A673 (cell line): ENCODE results near the gene KCNA2. TPM values are rescaled to one million over a fixed set of nuclear protein-coding genes. Genes with fewer than 3 reads are reported as not detected.

Source experiments
- BruUV-seq: library from RNA; stranded (reverse); fragments of 400-500 nt; replicated peaks from 2 replicates; lab custom pipeline; 2021; lab: Mats Ljungman, UMichigan
- CTCF ChIA-PET: fragments of 300-600 bp; sonication (Branson Sonifier 250); formaldehyde crosslinking; loops from one replicate; lab custom pipeline; 2022; ENCODE audit warnings: antibody characterized with exemption; lab: Charles Lee
- POLR2A ChIA-PET: fragments of 300-600 bp; sonication (Branson Sonifier 250); formaldehyde crosslinking; loops from one replicate; lab custom pipeline; 2022; ENCODE audit warnings: antibody characterized with exemption; ENCODE audit not compliant: low non-redundant PET; lab: Charles Lee
- DNase-seq: peaks from one replicate; pipeline ENCODE4 v3.0.0-alpha.2; 2015; ENCODE audit warnings: low spot score
- H3K27ac ChIP-seq: fragments of 200-600 bp; sonication (generic); 2 replicates; pipeline ENCODE4 v1.5.1; 2016; ENCODE audit warnings: mixed run types, low read depth, mild to moderate bottlenecking, mixed read lengths, antibody characterized with exemption, low read length; ENCODE audit not compliant: poor library complexity, severe bottlenecking
- H3K27me3 ChIP-seq: fragments of 200-600 bp; sonication (generic); replicated peaks from 2 replicates; pipeline ENCODE4 v1.6.1; 2017; ENCODE audit warnings: mixed run types, low read depth, mild to moderate bottlenecking, mixed read lengths, antibody characterized with exemption, low read length; ENCODE audit not compliant: insufficient read depth, poor library complexity
- H3K36me3 ChIP-seq: fragments of 200-600 bp; sonication (generic); 2 replicates; pipeline ENCODE4 v1.6.1; 2016; ENCODE audit warnings: mixed run types, mild to moderate bottlenecking, mixed read lengths, antibody characterized with exemption, low read length; ENCODE audit not compliant: insufficient read depth, poor library complexity, severe bottlenecking
- H3K4me1 ChIP-seq: fragments of 200-600 bp; sonication (generic); 2 replicates; pipeline ENCODE4 v1.6.1; 2017; ENCODE audit warnings: mixed run types, mild to moderate bottlenecking, mixed read lengths, antibody characterized with exemption, low read length; ENCODE audit not compliant: insufficient read depth, poor library complexity, severe bottlenecking
- H3K4me3 ChIP-seq: fragments of 200-600 bp; sonication (generic); 2 replicates; pipeline ENCODE4 v1.5.1; 2016; ENCODE audit warnings: low read depth, mixed run types, mild to moderate bottlenecking, mixed read lengths, low read length; ENCODE audit not compliant: poor library complexity, severe bottlenecking
- H3K9me3 ChIP-seq: fragments of 200-600 bp; sonication (generic); 2 replicates; pipeline ENCODE4 v1.6.1; 2016; ENCODE audit warnings: mixed run types, low read depth, mild to moderate bottlenecking, mixed read lengths, antibody characterized with exemption, low read length; ENCODE audit not compliant: poor library complexity, severe bottlenecking
- EZH2 ChIP-seq: fragments of 200-600 bp; sonication (generic); IDR thresholded peaks from 2 replicates; pipeline ENCODE4 v1.6.1; 2017; ENCODE audit warnings: borderline replicate concordance, low read depth, mild to moderate bottlenecking, mixed read lengths, antibody characterized with exemption, low read length; ENCODE audit not compliant: poor library complexity, severe bottlenecking
- intact Hi-C: fragments of 100-400 bp; cut with micrococcal nuclease; formaldehyde crosslinking; loops from one replicate; pipeline ENCODE4 v1.10.0; 2022; ENCODE audit not compliant: unreplicated experiment
- total RNA-seq: library from RNA; stranded (reverse); gene quantifications from 2 replicates; pipeline ENCODE4 v1.2.3, GENCODE V29; 2021
- TF ChIP-seq, protein P1 (sequence below): fragments of 300-800, 200-600 bp; sonication (generic); conservative IDR thresholded peaks from 2 replicates; pipeline ENCODE4 v1.5.1; 2017; ENCODE audit warnings: low read depth, mild to moderate bottlenecking, antibody characterized with exemption, low read length, moderate library complexity, mixed read lengths

The KCNA2 gene
- total RNA-seq, 1 experiment from 2014 or later: 46.6 TPM

DNA sequence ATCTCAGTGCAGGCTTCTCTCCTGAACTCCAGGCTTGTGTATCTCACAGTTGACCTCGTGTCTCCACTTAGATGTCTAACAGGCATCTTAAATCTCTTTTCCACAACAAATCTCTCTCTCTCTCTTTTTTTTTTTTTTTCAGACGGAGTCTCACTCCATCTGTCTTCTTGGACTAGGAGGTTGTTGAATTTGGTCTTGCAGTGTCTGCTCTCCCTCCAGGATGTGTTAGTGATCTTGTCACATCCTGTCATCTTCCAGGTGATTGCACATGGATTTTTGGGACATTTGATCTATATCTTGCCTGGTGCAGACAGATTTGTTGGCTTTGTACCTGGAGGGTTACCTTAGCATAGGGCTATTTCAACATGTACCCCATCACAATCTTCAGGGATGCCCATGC is 60.7 kb downstream of the KCNA2 start:
- no peak overlapping the region for H3K27ac ChIP-seq
- no peaks in the 10 kb centered on the region for H3K9me3 ChIP-seq
- TF ChIP-seq EZH2: no peak
- TF ChIP-seq, protein P1, sequence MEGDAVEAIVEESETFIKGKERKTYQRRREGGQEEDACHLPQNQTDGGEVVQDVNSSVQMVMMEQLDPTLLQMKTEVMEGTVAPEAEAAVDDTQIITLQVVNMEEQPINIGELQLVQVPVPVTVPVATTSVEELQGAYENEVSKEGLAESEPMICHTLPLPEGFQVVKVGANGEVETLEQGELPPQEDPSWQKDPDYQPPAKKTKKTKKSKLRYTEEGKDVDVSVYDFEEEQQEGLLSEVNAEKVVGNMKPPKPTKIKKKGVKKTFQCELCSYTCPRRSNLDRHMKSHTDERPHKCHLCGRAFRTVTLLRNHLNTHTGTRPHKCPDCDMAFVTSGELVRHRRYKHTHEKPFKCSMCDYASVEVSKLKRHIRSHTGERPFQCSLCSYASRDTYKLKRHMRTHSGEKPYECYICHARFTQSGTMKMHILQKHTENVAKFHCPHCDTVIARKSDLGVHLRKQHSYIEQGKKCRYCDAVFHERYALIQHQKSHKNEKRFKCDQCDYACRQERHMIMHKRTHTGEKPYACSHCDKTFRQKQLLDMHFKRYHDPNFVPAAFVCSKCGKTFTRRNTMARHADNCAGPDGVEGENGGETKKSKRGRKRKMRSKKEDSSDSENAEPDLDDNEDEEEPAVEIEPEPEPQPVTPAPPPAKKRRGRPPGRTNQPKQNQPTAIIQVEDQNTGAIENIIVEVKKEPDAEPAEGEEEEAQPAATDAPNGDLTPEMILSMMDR: no peak
- no peak for DNase-seq
- no TSS peak for BruUV-seq
- no peaks in the 10 kb centered on the region for H3K36me3 ChIP-seq
- CTCF ChIA-PET: no interaction called here
- H3K4me3 ChIP-seq: no peak overlapping the region
- intact Hi-C loops: no loop called here
- POLR2A ChIA-PET: no interaction called here
- H3K4me1 ChIP-seq: no peaks in the 10 kb centered on the region
- no peaks in the 10 kb centered on the region for H3K27me3 ChIP-seq

DNA sequence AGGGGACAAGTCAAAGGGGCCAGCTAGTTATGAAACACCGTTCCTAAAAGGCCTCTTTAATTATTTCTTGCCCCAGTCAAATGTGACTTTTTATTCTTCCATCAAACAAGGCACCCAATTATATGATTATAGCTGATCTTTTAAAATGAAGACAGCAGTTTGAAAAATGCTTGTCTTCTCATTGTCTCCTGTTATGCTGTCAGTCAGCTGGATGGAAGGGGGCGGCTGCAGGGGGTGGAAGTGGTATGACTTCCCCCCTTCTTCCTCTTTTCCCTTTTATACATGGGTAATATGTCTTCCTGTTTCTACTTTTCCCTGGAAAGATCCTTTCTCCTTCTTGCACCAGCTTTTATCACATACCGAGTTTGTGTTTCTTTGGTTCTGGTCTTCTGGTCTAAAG is 61.4 kb downstream of the KCNA2 start:
- ChIA-PET CTCF (no interaction called here), POLR2A (no interaction called here)
- no peaks in the 10 kb centered on the region for H3K27me3 ChIP-seq
- BruUV-seq: no TSS peak
- H3K36me3 ChIP-seq: no peaks in the 10 kb centered on the region
- DNase-seq: no peak
- no peaks in the 10 kb centered on the region for H3K4me1 ChIP-seq
- no peak overlapping the region for H3K27ac ChIP-seq
- no peak overlapping the region for H3K4me3 ChIP-seq
- intact Hi-C loops: no loop called here
- TF ChIP-seq, protein P1: no peak
- TF ChIP-seq EZH2: no peak
- H3K9me3 ChIP-seq: no peaks in the 10 kb centered on the region

Other genes with a start within 250 kb of the KCNA2 start
- 0.48 and 0.60 TPM in 2 replicates for gene SLC16A4, start 215.3 kb downstream of the KCNA2 start, total RNA-seq
- gene LAMTOR5, start 198.7 kb downstream of the KCNA2 start, total RNA-seq: 138 and 144 TPM in 2 replicates
- not detected in 2 replicates for gene PROK1, start 155.2 kb downstream of the KCNA2 start, total RNA-seq
- not detected in 2 replicates for gene KCNA10, start 87.2 kb downstream of the KCNA2 start, total RNA-seq
- 0.15 and 0.43 TPM in 2 replicates for gene KCNA3, start 68.6 kb upstream of the KCNA2 start, total RNA-seq